ENCODE measurements around the gene FBXW7.

Gene FBXW7

DNA sequence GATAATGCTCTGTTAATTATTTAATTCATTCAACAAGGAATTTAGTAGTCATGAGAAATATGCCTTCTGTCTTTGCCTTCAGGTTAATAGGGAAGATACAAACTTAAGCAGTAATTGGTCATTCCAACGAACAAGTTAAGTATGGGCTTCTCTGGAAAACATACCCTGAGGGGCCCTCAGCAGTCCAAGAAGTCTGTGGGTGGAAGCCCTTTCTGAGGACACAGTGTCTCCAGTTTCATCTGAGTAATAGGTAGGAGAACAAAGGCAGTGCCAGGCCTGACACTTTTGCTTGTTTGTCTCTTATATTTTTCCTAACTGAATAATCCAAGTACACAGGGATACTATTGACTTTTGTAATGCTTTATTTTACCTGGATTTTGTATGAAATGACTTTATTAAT lies 262.5 kb downstream of the FBXW7 start:
- no peak for DNase-seq

Measured in fibroblast of upper back skin (primary cell).